ENCODE data around the gene RANBP1.

Gene RANBP1

GRCh38 chr22:20087319-20088262 is 28.3 kb upstream of the RANBP1 start:
- no peaks in the 10 kb centered on the region for H3K27me3 ChIP-seq (replicated peaks; ENCODE audit: control insufficient read depth, insufficient read depth, low read length)
- no peak for DNase-seq (ENCODE audit: extremely low read depth, insufficient read length)
- H3K36me3 ChIP-seq (ENCODE audit: control insufficient read depth, insufficient read depth, low read length), result peaks cover 43% of the 10 kb centered on the region
- no peak for TF ChIP-seq CTCF (IDR thresholded peaks at IDR 0.05; ENCODE audit: insufficient read depth, low read length, poor library complexity, severe bottlenecking)
- H3K4me3 ChIP-seq (replicated peaks; ENCODE audit: low read depth, low read length), result no peak overlapping the region

- Histone ChIP-seq H3K4me3 (replicated peaks; ENCODE audit: low read depth, low read length) (no peak overlapping the region), H3K36me3 (ENCODE audit: control insufficient read depth, insufficient read depth, low read length) (peaks cover 43% of the 10 kb centered on the region), H3K27me3 (replicated peaks; ENCODE audit: control insufficient read depth, insufficient read depth, low read length) (no peaks in the 10 kb centered on the region)
- TF ChIP-seq CTCF (IDR thresholded peaks at IDR 0.05; ENCODE audit: insufficient read depth, low read length, poor library complexity, severe bottlenecking), result no peak
- DNase-seq (ENCODE audit: extremely low read depth, insufficient read length), result no peak
Measured at GRCh38 chr22:20088263-20088648, 27.6 kb upstream of the RANBP1 start.

DNA sequence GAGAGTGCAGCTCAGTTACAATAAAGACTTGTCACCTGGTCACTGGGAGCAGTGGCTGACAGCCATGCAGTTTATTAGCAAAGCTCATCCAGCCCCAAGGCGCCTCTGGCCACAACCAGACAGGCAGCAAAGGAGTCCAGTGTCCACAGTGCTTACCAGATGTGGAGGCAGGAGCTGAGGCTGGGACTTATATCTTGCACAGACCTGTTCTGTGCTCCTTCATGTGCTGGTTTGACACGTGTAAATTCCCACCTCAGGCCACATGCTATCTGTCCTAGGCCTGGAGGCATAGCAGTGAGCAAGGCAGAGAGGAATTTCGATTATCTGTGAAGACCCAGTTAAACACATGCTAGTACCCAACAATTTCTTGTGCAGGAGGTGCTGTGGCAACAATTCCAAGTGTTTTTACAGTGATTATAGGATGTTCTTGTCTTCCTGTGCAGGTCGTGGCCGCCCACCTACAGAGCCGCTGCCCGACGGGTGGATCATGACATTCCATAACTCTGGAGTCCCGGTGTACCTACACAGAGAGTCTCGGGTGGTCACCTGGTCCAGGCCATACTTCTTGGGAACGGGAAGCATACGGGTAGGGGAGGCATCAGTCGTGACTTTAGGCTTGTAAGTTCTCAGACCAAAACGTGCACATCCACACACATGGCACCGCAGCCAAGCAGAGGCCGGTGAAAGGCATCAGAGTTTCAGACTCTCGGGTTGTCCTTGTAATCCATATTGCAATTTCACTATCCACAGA is 26.5 kb upstream of the RANBP1 start:
- no peak for DNase-seq (ENCODE audit: extremely low read depth, insufficient read length)
- peaks cover 51% of the 10 kb centered on the region for H3K36me3 ChIP-seq (ENCODE audit: control insufficient read depth, insufficient read depth, low read length)
- no peak overlapping the region for H3K4me3 ChIP-seq (replicated peaks; ENCODE audit: low read depth, low read length)
- no peaks in the 10 kb centered on the region for H3K27me3 ChIP-seq (replicated peaks; ENCODE audit: control insufficient read depth, insufficient read depth, low read length)
- no peak for TF ChIP-seq CTCF (IDR thresholded peaks at IDR 0.05; ENCODE audit: insufficient read depth, low read length, poor library complexity, severe bottlenecking)

GRCh38 chr22:20089977-20090729 is 25.8 kb upstream of the RANBP1 start:
- TF ChIP-seq CTCF (IDR thresholded peaks at IDR 0.05; ENCODE audit: insufficient read depth, low read length, poor library complexity, severe bottlenecking), result no peak
- H3K27me3 ChIP-seq (replicated peaks; ENCODE audit: control insufficient read depth, insufficient read depth, low read length), result no peaks in the 10 kb centered on the region
- H3K36me3 ChIP-seq (ENCODE audit: control insufficient read depth, insufficient read depth, low read length), result peaks cover 54% of the 10 kb centered on the region
- DNase-seq (ENCODE audit: extremely low read depth, insufficient read length), result no peak
- H3K4me3 ChIP-seq (replicated peaks; ENCODE audit: low read depth, low read length), result no peak overlapping the region

GRCh38 chr22:20090730-20091240 is 25.1 kb upstream of the RANBP1 start:
- DNase-seq (ENCODE audit: extremely low read depth, insufficient read length), result no peak
- no peaks in the 10 kb centered on the region for H3K27me3 ChIP-seq (replicated peaks; ENCODE audit: control insufficient read depth, insufficient read depth, low read length)
- peaks cover 54% of the 10 kb centered on the region for H3K36me3 ChIP-seq (ENCODE audit: control insufficient read depth, insufficient read depth, low read length)
- TF ChIP-seq CTCF (IDR thresholded peaks at IDR 0.05; ENCODE audit: insufficient read depth, low read length, poor library complexity, severe bottlenecking), result no peak
- H3K4me3 ChIP-seq (replicated peaks; ENCODE audit: low read depth, low read length), result no peak overlapping the region

All from GM06990 (cell line).